ENCODE results near the gene CREB5.

CREB5 gene

GRCh38 chr7:28481091-28481926, 69.0 kb downstream of the CREB5 start:
- no peak for DNase-seq

GRCh38 chr7:28483112-28483511, 70.8 kb downstream of the CREB5 start:
- no peak for DNase-seq

GRCh38 chr7:28483908-28484605, 71.7 kb downstream of the CREB5 start:
- no peak for DNase-seq

GRCh38 chr7:28484606-28484935, 72.3 kb downstream of the CREB5 start:
- DNase-seq, result no peak

GRCh38 chr7:28487487-28487886, 75.2 kb downstream of the CREB5 start:
- no peak for DNase-seq

- DNase-seq, result peak; percentile 93
Measured at GRCh38 chr7:28488061-28488791, 75.9 kb downstream of the CREB5 start.

GRCh38 chr7:28490831-28491230, 78.5 kb downstream of the CREB5 start:
- no peak for DNase-seq

- DNase-seq, result no peak
Measured at GRCh38 chr7:28493477-28493876, 81.2 kb downstream of the CREB5 start.

GRCh38 chr7:28497009-28497408, 84.7 kb downstream of the CREB5 start:
- no peak for DNase-seq

- DNase-seq, result no peak
Measured at GRCh38 chr7:28498636-28499035, 86.3 kb downstream of the CREB5 start.

- DNase-seq, result no peak
Measured at GRCh38 chr7:28500138-28500537, 87.8 kb downstream of the CREB5 start.

GRCh38 chr7:28502408-28502807, 90.1 kb downstream of the CREB5 start:
- DNase-seq, result no peak

- no peak for DNase-seq
Measured at GRCh38 chr7:28503396-28503795, 91.1 kb downstream of the CREB5 start.

- no peak for DNase-seq
Measured at GRCh38 chr7:28505014-28505413, 92.7 kb downstream of the CREB5 start.

GRCh38 chr7:28505867-28506266, 93.5 kb downstream of the CREB5 start:
- no peak for DNase-seq

- no peak for DNase-seq
Measured at GRCh38 chr7:28507525-28508282, 95.4 kb downstream of the CREB5 start.

GRCh38 chr7:28509251-28510025, 97.1 kb downstream of the CREB5 start:
- no peak for DNase-seq

- no peak for DNase-seq
Measured at GRCh38 chr7:28510026-28510369, 97.7 kb downstream of the CREB5 start.

GRCh38 chr7:28512668-28513440, 100.5 kb downstream of the CREB5 start:
- no peak for DNase-seq

- DNase-seq, result no peak
Measured at GRCh38 chr7:28516390-28517172, 104.3 kb downstream of the CREB5 start.

- DNase-seq, result no peak
Measured at GRCh38 chr7:28517206-28517605, 104.9 kb downstream of the CREB5 start.
